OCI-LY1 (cell line): Measurements from ENCODE around the gene ZNF554.
A peak's percentile ranks its signal among the peaks of the same experiment; 100 is the strongest.

ENCODE experiments used
- H2AFZ ChIP-seq: fragments of 200-600 bp; sonication (generic), shearing (Covaris generic); 2 replicates; pipeline ENCODE4 v1.6.0; 2014; ENCODE audit warnings: antibody characterized with exemption, mild to moderate bottlenecking, low read length
- H3F3A ChIP-seq: fragments of 200-600 bp; sonication (generic), shearing (Covaris generic); 2 replicates; pipeline ENCODE4 v1.6.0; 2014; ENCODE audit warnings: mild to moderate bottlenecking, antibody characterized with exemption, low read length, moderate library complexity; ENCODE audit not compliant: insufficient read depth
- H3K27ac ChIP-seq: fragments of 200-600 bp; sonication (generic); 2 replicates; pipeline ENCODE4 v1.5.1; 2014; ENCODE audit warnings: low read length, mixed run types, mild to moderate bottlenecking, low read depth; ENCODE audit not compliant: poor library complexity, severe bottlenecking
- H3K27me3 ChIP-seq: fragments of 200-600 bp; sonication (generic); 2 replicates; pipeline ENCODE4 v1.6.0; 2014; ENCODE audit warnings: antibody characterized with exemption, mild to moderate bottlenecking, low read length, moderate library complexity; ENCODE audit not compliant: insufficient read depth
- H3K36me3 ChIP-seq: fragments of 200-600 bp; sonication (generic); 2 replicates; pipeline ENCODE4 v1.6.1; 2014; ENCODE audit warnings: mild to moderate bottlenecking, antibody characterized with exemption, low read length, moderate library complexity, mixed read lengths; ENCODE audit not compliant: insufficient read depth
- H3K4me1 ChIP-seq: fragments of 200-600 bp; sonication (generic); 2 replicates; pipeline ENCODE4 v1.5.1; 2014; ENCODE audit warnings: mild to moderate bottlenecking, low read length, moderate library complexity; ENCODE audit not compliant: insufficient read depth, severe bottlenecking
- H3K4me2 ChIP-seq: fragments of 200-600 bp; sonication (generic), shearing (Covaris generic); 2 replicates; pipeline ENCODE4 v1.6.1; 2014; ENCODE audit warnings: low read length
- H3K4me3 ChIP-seq: fragments of 200-600 bp; sonication (generic); 2 replicates; pipeline ENCODE4 v1.5.1; 2014; ENCODE audit warnings: low read length, low read depth, mild to moderate bottlenecking, mixed read lengths; ENCODE audit not compliant: poor library complexity, severe bottlenecking
- H3K79me2 ChIP-seq: fragments of 200-600 bp; shearing (Covaris generic); 2 replicates; pipeline ENCODE4 v1.6.1; 2016; ENCODE audit warnings: mixed run types, low read length, mixed read lengths; ENCODE audit not compliant: insufficient read depth
- H3K9ac ChIP-seq: fragments of 200-600 bp; sonication (generic), shearing (Covaris generic); 2 replicates; pipeline ENCODE4 v1.6.1; 2014; ENCODE audit warnings: mild to moderate bottlenecking, low read length, mixed read lengths
- H3K9me2 ChIP-seq: fragments of 200-600 bp; sonication (generic), shearing (Covaris generic); 2 replicates; pipeline ENCODE4 v1.6.1; 2014; ENCODE audit warnings: low read depth, mild to moderate bottlenecking, low read length, mixed read lengths
- H3K9me3 ChIP-seq: fragments of 200-600 bp; shearing (Covaris generic); 2 replicates; pipeline ENCODE4 v1.6.1; 2014; ENCODE audit warnings: low read length, mixed read lengths
- H4K20me1 ChIP-seq: fragments of 200-600 bp; sonication (generic), shearing (Covaris generic); 2 replicates; pipeline ENCODE4 v1.6.0; 2016; ENCODE audit warnings: mild to moderate bottlenecking, low read length; ENCODE audit not compliant: insufficient read depth
- EZH2 ChIP-seq: fragments of 200-600 bp; sonication (generic), shearing (Covaris generic); IDR thresholded peaks from 2 replicates; pipeline ENCODE4 v1.8.0; 2017; ENCODE audit warnings: borderline replicate concordance, mixed run types, mild to moderate bottlenecking, antibody characterized with exemption, low read length, moderate library complexity, mixed read lengths
- TF ChIP-seq, protein P1 (sequence below): fragments of 200-600 bp; sonication (generic), shearing (Covaris generic); IDR thresholded peaks from 2 replicates; pipeline ENCODE4 v1.5.1; 2017; ENCODE audit warnings: mild to moderate bottlenecking, antibody characterized with exemption, low read length, moderate library complexity, mixed read lengths

The ZNF554 gene

DNA sequence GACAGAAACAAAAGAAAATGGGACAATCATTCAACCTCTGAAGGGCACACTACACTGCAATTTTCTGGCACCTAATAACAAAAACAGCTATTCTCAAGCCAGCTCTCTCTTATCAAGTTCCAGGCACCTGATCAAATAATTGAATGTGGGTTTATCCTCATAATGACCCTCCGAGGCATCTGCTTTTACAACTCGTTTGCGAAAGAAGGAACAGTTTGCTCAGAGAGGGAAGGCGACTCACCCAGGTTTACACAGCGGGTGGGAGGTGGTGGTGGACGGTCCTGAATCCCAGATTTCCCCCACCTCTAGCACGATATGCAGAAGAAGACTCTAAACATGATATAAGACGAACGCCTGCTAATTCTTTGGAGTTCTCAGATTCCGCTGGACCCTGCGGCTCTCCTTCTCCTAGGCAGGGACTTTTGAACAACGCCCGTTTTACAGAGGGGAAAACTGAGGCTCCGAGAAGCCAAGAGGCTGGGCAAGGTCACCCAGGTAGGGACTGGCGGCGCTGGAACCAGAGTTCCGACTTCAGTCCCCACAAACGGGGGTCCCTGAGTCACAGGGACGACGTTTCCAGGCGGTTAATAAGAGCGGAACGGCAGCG, 37.2 kb upstream of the ZNF554 start:
- Histone ChIP-seq H3K27ac (peak overlapping the region; percentile 33), H3K4me2 (peak overlapping the region; percentile 89), H3K36me3 (peaks cover 15% of the 10 kb centered on the region), H3K27me3 (no peaks in the 10 kb centered on the region), H4K20me1 (no peaks in the 10 kb centered on the region), H3K4me3 (peak overlapping the region; percentile 89), H3K9ac (peak overlapping the region; percentile 91), H3F3A (no peaks in the 10 kb centered on the region), H2AFZ (no peak overlapping the region), H3K9me3 (no peaks in the 10 kb centered on the region), H3K79me2 (peaks cover 72% of the 10 kb centered on the region), H3K4me1 (peaks cover 45% of the 10 kb centered on the region), H3K9me2 (no peaks in the 10 kb centered on the region)
- no peak for TF ChIP-seq EZH2
- TF ChIP-seq, protein P1, sequence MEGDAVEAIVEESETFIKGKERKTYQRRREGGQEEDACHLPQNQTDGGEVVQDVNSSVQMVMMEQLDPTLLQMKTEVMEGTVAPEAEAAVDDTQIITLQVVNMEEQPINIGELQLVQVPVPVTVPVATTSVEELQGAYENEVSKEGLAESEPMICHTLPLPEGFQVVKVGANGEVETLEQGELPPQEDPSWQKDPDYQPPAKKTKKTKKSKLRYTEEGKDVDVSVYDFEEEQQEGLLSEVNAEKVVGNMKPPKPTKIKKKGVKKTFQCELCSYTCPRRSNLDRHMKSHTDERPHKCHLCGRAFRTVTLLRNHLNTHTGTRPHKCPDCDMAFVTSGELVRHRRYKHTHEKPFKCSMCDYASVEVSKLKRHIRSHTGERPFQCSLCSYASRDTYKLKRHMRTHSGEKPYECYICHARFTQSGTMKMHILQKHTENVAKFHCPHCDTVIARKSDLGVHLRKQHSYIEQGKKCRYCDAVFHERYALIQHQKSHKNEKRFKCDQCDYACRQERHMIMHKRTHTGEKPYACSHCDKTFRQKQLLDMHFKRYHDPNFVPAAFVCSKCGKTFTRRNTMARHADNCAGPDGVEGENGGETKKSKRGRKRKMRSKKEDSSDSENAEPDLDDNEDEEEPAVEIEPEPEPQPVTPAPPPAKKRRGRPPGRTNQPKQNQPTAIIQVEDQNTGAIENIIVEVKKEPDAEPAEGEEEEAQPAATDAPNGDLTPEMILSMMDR = no peak

DNA sequence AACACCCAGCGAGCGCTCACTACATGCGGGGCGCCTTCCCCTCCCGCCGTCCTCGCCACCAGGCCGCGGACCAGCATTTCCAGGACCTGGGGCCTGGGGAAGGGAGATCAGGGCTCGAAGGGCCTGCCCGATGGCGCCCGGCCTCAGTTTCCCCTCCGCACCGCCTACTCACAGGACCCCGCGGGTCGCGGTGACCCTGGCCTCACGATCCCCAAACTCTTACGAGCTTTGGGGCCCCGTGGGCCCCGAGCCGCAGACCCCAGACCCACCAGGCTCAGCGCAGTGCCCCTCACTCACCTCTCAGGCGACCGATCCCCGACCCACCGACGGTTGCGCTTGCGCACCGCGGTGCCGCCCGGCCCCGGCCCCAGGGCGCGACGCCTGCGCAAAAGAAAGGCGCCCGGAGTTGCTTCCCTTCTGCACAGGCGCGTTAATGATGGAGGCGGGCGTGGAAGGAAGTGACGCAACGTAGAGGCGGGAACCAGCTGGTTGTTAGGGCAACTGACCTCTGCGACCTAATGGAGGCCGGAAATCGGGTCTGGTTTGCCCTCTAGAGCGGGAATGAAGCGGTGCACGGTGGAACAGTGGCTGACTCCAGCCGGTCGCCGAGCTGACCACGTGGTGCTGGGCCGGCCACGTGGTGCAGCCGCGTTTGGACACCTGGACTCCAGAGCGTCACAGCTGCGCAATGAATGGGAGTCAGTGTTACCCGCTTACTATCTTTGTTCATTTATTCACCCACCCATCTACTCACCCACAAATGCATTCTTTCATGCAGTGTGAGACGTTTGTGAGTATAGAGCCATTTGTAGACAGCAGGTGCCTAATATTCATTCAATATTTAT, 36.5 kb upstream of the ZNF554 start, which contains the start of gene SGTA:
Gene SGTA, minus strand, starts transcription at position 338 of the 845 bp plus-strand sequence. CDS start 14,205 bp downstream, outside the sequence.
- H3K27ac ChIP-seq = peak within 1 kb of the TSS; percentile 76
- no peaks in the 10 kb centered on the region for H4K20me1 ChIP-seq
- H3K79me2 ChIP-seq = peaks cover 68% of the 10 kb centered on the region
- H3K4me1 ChIP-seq = peaks cover 52% of the 10 kb centered on the region
- H3K4me3 ChIP-seq = peak within 1 kb of the TSS; percentile 89
- H3F3A ChIP-seq = no peaks in the 10 kb centered on the region
- peaks cover 17% of the 10 kb centered on the region; the same call in 1 of the 2 replicates for H3K36me3 ChIP-seq
- no peak within 1 kb of the TSS; the same call in 1 of the 2 replicates for H2AFZ ChIP-seq
- H3K9ac ChIP-seq = peak within 1 kb of the TSS; percentile 91
- no peaks in the 10 kb centered on the region for H3K27me3 ChIP-seq
- TF ChIP-seq, protein P1 = peak; percentile 38
- no peak for TF ChIP-seq EZH2
- H3K4me2 ChIP-seq = peak within 1 kb of the TSS; percentile 89
- H3K9me2 ChIP-seq = no peaks in the 10 kb centered on the region
- no peaks in the 10 kb centered on the region for H3K9me3 ChIP-seq

DNA sequence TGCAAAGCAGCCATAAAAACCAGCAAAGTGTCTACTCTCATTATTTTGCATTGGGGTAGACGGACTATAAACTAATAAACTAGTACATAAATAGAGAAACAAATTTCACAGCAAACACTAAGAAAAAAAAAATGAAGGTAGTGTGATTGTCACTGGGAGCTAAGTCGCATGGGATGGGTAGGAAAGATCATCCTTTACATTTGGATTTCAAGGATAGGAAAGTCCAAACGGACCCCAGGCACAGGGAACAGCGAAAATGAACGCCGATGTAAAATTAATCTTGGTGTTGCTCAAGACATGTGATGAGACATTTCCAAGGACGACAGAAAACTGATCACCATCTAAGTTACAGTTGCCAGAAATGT, 35.9 kb upstream of the ZNF554 start:
- no peaks in the 10 kb centered on the region for H3K27me3 ChIP-seq
- peaks cover 63% of the 10 kb centered on the region for H3K79me2 ChIP-seq
- H3K9ac ChIP-seq = peak overlapping the region; percentile 40; the same call in 1 of the 2 replicates
- H3K4me3 ChIP-seq = peak overlapping the region; percentile 89
- H4K20me1 ChIP-seq = no peaks in the 10 kb centered on the region
- no peaks in the 10 kb centered on the region for H3K9me2 ChIP-seq
- H2AFZ ChIP-seq = no peak overlapping the region; the same call in 1 of the 2 replicates
- peak overlapping the region; percentile 58 for H3K4me2 ChIP-seq
- peaks cover 23% of the 10 kb centered on the region; the same call in 1 of the 2 replicates for H3K36me3 ChIP-seq
- peak overlapping the region; percentile 76 for H3K27ac ChIP-seq
- TF ChIP-seq EZH2 = no peak
- TF ChIP-seq, protein P1 = no peak
- no peaks in the 10 kb centered on the region for H3F3A ChIP-seq
- no peaks in the 10 kb centered on the region for H3K9me3 ChIP-seq
- peaks cover 54% of the 10 kb centered on the region for H3K4me1 ChIP-seq
